PC-3 (cell line): ENCODE results near the gene MLLT10.

ENCODE experiments used
- EZH2 ChIP-seq: fragments of 300-600 bp; sonication (generic); IDR thresholded peaks from one replicate; pipeline ENCODE4 v1.6.1; 2017; ENCODE audit warnings: antibody characterized with exemption, mild to moderate bottlenecking, low read length; ENCODE audit not compliant: unreplicated experiment
- EZH2phosphoT487 ChIP-seq: fragments of 300-600 bp; sonication (generic); IDR thresholded peaks from 2 replicates; pipeline ENCODE4 v1.6.1; 2018; ENCODE audit warnings: mild to moderate bottlenecking, antibody characterized with exemption, low read length, borderline replicate concordance

DNA sequence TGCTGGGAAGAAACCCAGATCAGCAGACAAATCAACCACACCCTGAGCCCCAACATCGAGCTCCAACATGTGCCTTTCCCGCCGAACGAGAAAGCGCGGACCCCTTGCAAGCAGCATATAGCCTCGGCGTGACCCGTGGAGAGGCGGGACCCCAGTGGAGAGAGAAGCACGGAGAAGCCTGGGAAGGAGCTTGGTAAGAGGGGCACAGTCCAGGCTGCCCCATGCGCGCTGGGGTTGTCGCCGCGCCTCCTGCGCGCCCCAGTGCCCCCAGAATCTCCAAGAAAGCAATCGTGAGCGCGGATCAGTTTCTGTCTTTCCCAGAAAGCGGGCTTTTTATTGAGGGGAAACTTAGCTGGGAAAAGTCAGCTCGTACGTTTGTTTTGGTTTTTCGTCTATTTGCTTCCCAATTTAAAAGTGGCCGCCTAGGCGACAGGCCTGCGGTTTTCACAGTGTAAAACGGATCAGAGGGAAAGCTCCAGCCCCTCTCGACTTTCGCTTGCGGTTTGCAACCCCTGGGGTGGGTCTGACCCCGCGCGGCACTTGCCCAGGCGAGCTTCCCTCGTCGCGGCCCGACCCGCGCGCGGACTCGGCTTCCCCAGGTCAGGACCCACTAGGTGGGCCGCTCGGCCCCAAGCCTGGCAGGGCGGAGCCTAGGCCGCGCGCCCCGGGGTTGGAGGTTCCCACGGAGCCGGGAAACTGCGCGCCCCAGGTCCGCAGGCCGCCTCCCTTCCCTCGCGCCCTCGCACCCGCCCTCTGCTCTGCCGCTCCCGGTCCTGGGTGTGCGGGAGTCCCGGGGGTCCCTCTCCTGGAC lies 39.6 kb upstream of the MLLT10 start:
- no peak for TF ChIP-seq EZH2
- TF ChIP-seq EZH2phosphoT487: no peak
